ENCODE measurements around the gene TENT4B.

Gene TENT4B

GRCh38 chr16:50197582-50197981 lies 44.5 kb downstream of the TENT4B start:
- peaks cover 54% of the 10 kb centered on the region for H3K4me1 ChIP-seq (ENCODE audit: control insufficient read depth, low read length)
- no peaks in the 10 kb centered on the region for H3K9me3 ChIP-seq (ENCODE audit: control insufficient read depth, insufficient read depth, low read length)
- H4K20me1 ChIP-seq (ENCODE audit: control insufficient read depth, insufficient read depth, low read depth, low read length) = no peaks in the 10 kb centered on the region
- H3K27ac ChIP-seq (ENCODE audit: low read depth, low read length) = peak overlapping the region; percentile 18
- H3K4me3 ChIP-seq (ENCODE audit: low read length) = peak overlapping the region; percentile 26; the same call in 1 of the 2 replicates
- H3K27me3 ChIP-seq (ENCODE audit: control insufficient read depth, low read length) = no peaks in the 10 kb centered on the region
- no peaks in the 10 kb centered on the region for H3K36me3 ChIP-seq (ENCODE audit: control insufficient read depth, low read length)
- no peaks in the 10 kb centered on the region for H3K9me2 ChIP-seq (replicated peaks; ENCODE audit: control insufficient read depth, low read length)
- peak overlapping the region; percentile 28 for H3K4me2 ChIP-seq (ENCODE audit: low read length)
- H3K79me2 ChIP-seq (ENCODE audit: control insufficient read depth, low read length) = peaks cover 49% of the 10 kb centered on the region
- TF ChIP-seq CTCF (IDR thresholded peaks at IDR 0.05; ENCODE audit: low read depth, low read length, poor library complexity, severe bottlenecking) = no peak
- no peaks in the 10 kb centered on the region for H3F3A ChIP-seq (ENCODE audit: control insufficient read depth, insufficient read depth)

- Histone ChIP-seq H3K36me3 (ENCODE audit: control insufficient read depth, low read length) (no peaks in the 10 kb centered on the region), H4K20me1 (ENCODE audit: control insufficient read depth, insufficient read depth, low read depth, low read length) (peaks cover 3% of the 10 kb centered on the region; the same call in 1 of the 2 replicates), H3K4me3 (ENCODE audit: low read length) (no peak overlapping the region), H3F3A (ENCODE audit: control insufficient read depth, insufficient read depth) (no peaks in the 10 kb centered on the region), H3K4me1 (ENCODE audit: control insufficient read depth, low read length) (peaks cover 55% of the 10 kb centered on the region), H3K27ac (ENCODE audit: low read depth, low read length) (no peak overlapping the region), H3K9me3 (ENCODE audit: control insufficient read depth, insufficient read depth, low read length) (no peaks in the 10 kb centered on the region), H3K9me2 (replicated peaks; ENCODE audit: control insufficient read depth, low read length) (no peaks in the 10 kb centered on the region), H3K79me2 (ENCODE audit: control insufficient read depth, low read length) (peaks cover 53% of the 10 kb centered on the region), H3K4me2 (ENCODE audit: low read length) (peak overlapping the region; percentile 8; the same call in 1 of the 2 replicates), H3K27me3 (ENCODE audit: control insufficient read depth, low read length) (no peaks in the 10 kb centered on the region)
- TF ChIP-seq EZH2phosphoT487 (IDR thresholded peaks at IDR 0.05; ENCODE audit: borderline replicate concordance, low read length) (no peak), CTCF (IDR thresholded peaks at IDR 0.05; ENCODE audit: low read depth, low read length, poor library complexity, severe bottlenecking) (no peak)
Observed at GRCh38 chr16:50198802-50199403, 45.8 kb downstream of the TENT4B start.

GRCh38 chr16:50201787-50202186 lies 48.7 kb downstream of the TENT4B start:
- H3K27ac ChIP-seq (ENCODE audit: low read depth, low read length) = no peak overlapping the region
- no peaks in the 10 kb centered on the region for H3F3A ChIP-seq (ENCODE audit: control insufficient read depth, insufficient read depth)
- H3K4me1 ChIP-seq (ENCODE audit: control insufficient read depth, low read length) = peaks cover 36% of the 10 kb centered on the region
- no peak overlapping the region for H3K4me3 ChIP-seq (ENCODE audit: low read length)
- peaks cover 56% of the 10 kb centered on the region for H3K79me2 ChIP-seq (ENCODE audit: control insufficient read depth, low read length)
- H4K20me1 ChIP-seq (ENCODE audit: control insufficient read depth, insufficient read depth, low read depth, low read length) = peaks cover 6% of the 10 kb centered on the region
- H3K9me2 ChIP-seq (replicated peaks; ENCODE audit: control insufficient read depth, low read length) = no peaks in the 10 kb centered on the region
- no peaks in the 10 kb centered on the region for H3K36me3 ChIP-seq (ENCODE audit: control insufficient read depth, low read length)
- TF ChIP-seq CTCF (IDR thresholded peaks at IDR 0.05; ENCODE audit: low read depth, low read length, poor library complexity, severe bottlenecking) (no peak), EZH2phosphoT487 (IDR thresholded peaks at IDR 0.05; ENCODE audit: borderline replicate concordance, low read length) (no peak)
- no peak overlapping the region for H3K4me2 ChIP-seq (ENCODE audit: low read length)
- H3K27me3 ChIP-seq (ENCODE audit: control insufficient read depth, low read length) = no peaks in the 10 kb centered on the region
- no peaks in the 10 kb centered on the region for H3K9me3 ChIP-seq (ENCODE audit: control insufficient read depth, insufficient read depth, low read length)
